H1 (cell line): ENCODE measurements around the gene IGLON5. TPM values are rescaled to one million over a fixed set of nuclear protein-coding genes. Genes with fewer than 3 reads are reported as not detected.

Source experiments
- CTCF ChIA-PET: fragments of 300-600 bp; sonication (Branson Sonifier 250); formaldehyde crosslinking; loops from one replicate; lab custom pipeline; 2021; ENCODE audit not compliant: partially characterized antibody; lab: Charles Lee
- POLR2A ChIA-PET: fragments of 300-600 bp; sonication (Branson Sonifier 250); formaldehyde crosslinking; loops from one replicate; lab custom pipeline; 2021; ENCODE audit warnings: inconsistent platforms; ENCODE audit not compliant: partially characterized antibody; lab: Charles Lee
- DNase-seq, 2 experiments: peaks; one replicate each; pipeline versions ENCODE4 v3.0.0 to v3.0.0-alpha.2; 2010 to 2022; ENCODE audit warnings: low spot score in 2 of 2, low read depth in 1 of 2, mixed read lengths in 1 of 2
- FAIRE-seq: peaks from 2 replicates; lab custom pipeline; 2011; peaks lifted over from hg19 to GRCh38; lab: Jason Lieb, UNC
- H2AFZ ChIP-seq: 2 replicates; pipeline ENCODE4 v1.8.1; 2012; ENCODE audit warnings: low read length, inconsistent platforms
- H2AK5ac ChIP-seq: 2 replicates; pipeline ENCODE4 v1.6.1; 2013; ENCODE audit warnings: low read depth, low read length
- H2BK120ac ChIP-seq: replicated peaks from 2 replicates; pipeline ENCODE3; 2013; ENCODE audit warnings: low read depth, low read length, inconsistent platforms
- H2BK12ac ChIP-seq: 2 replicates; pipeline ENCODE4 v1.6.1; 2013; ENCODE audit warnings: low read depth, low read length
- H2BK15ac ChIP-seq: 2 replicates; pipeline ENCODE4 v1.6.1; 2013; ENCODE audit warnings: low read length
- H2BK20ac ChIP-seq: 2 replicates; pipeline ENCODE4 v1.6.1; 2013; ENCODE audit warnings: low read length
- H2BK5ac ChIP-seq: 2 replicates; pipeline ENCODE4 v1.6.1; 2013; ENCODE audit warnings: low read depth, low read length
- H3K14ac ChIP-seq: 2 replicates; pipeline ENCODE4 v1.6.1; 2013; ENCODE audit warnings: inconsistent platforms; ENCODE audit not compliant: insufficient read length
- H3K18ac ChIP-seq: 2 replicates; pipeline ENCODE4 v1.6.1; 2013; ENCODE audit warnings: low read length; ENCODE audit errors: extremely low read depth
- H3K23ac ChIP-seq: 2 replicates; pipeline ENCODE4 v1.6.1; 2013; ENCODE audit warnings: inconsistent platforms; ENCODE audit not compliant: insufficient read length
- H3K23me2 ChIP-seq: 2 replicates; pipeline ENCODE4 v1.6.1; 2013; ENCODE audit warnings: low read depth, low read length
- H3K27ac ChIP-seq: 2 replicates; pipeline ENCODE4 v1.6.1; 2011; ENCODE audit warnings: low read depth, low read length, inconsistent platforms
- H3K27me3 ChIP-seq, 4 experiments: replicated peaks in 1 of 4; 1 replicate in 1 of 4; 2 replicates in 3 of 4; pipeline versions ENCODE4 v1.6.1 to v1.8.1; 2011 to 2013; ENCODE audit warnings: low read length in 3 of 4, mild to moderate bottlenecking in 3 of 4, inconsistent platforms in 2 of 4, mixed read lengths in 2 of 4, moderate library complexity in 1 of 4; ENCODE audit not compliant: control insufficient read depth in 3 of 4, insufficient read depth in 3 of 4; ENCODE audit errors: extremely low read depth in 1 of 4
- H3K36me3 ChIP-seq, 4 experiments: 2 replicates each; pipeline versions ENCODE4 v1.6.1 to v1.8.1; 2011 to 2013; ENCODE audit warnings: mild to moderate bottlenecking in 4 of 4, low read length in 3 of 4, moderate library complexity in 2 of 4, control low read depth in 1 of 4, inconsistent platforms in 1 of 4; ENCODE audit not compliant: insufficient read depth in 4 of 4, control insufficient read depth in 2 of 4
- H3K4ac ChIP-seq: replicated peaks from 2 replicates; pipeline ENCODE3; 2013; ENCODE audit warnings: low read length, low read depth, mixed read lengths, inconsistent platforms; ENCODE audit not compliant: insufficient read length
- H3K4me1 ChIP-seq, 4 experiments: replicated peaks in 1 of 4; 1 replicate in 1 of 4; 2 replicates in 3 of 4; pipeline versions ENCODE4 v1.6.1 to v1.8.1; 2011 to 2013; ENCODE audit warnings: low read length in 3 of 4, inconsistent platforms in 2 of 4, mixed read lengths in 1 of 4; ENCODE audit not compliant: insufficient read depth in 4 of 4, control insufficient read depth in 3 of 4
- H3K4me2 ChIP-seq, 2 experiments: 2 replicates each; pipeline versions ENCODE4 v1.6.1 to v1.8.1; 2011 to 2013; ENCODE audit warnings: low read depth in 2 of 2, low read length in 2 of 2, control low read depth in 1 of 2, inconsistent platforms in 1 of 2, mild to moderate bottlenecking in 1 of 2; ENCODE audit not compliant: insufficient read depth in 1 of 2
- H3K4me3 ChIP-seq, 4 experiments: fragments of 200-600, 300-600 bp in 1 of 4; sonication (generic), shearing (Covaris generic), sonication (Bioruptor Twin) in 1 of 4; 2 replicates each; pipeline versions ENCODE4 v1.5.1 to v1.8.1; 2011 to 2016; ENCODE audit warnings: low read length in 4 of 4, low read depth in 3 of 4, control low read depth in 2 of 4, inconsistent platforms in 2 of 4, mild to moderate bottlenecking in 2 of 4, mixed read lengths in 1 of 4, moderate library complexity in 1 of 4; ENCODE audit not compliant: insufficient read depth in 2 of 4; ENCODE audit errors: extremely low read depth in 1 of 4
- H3K56ac ChIP-seq: replicated peaks from 2 replicates; pipeline ENCODE3; 2013; ENCODE audit warnings: low read depth, mild to moderate bottlenecking, mixed read lengths, low read length, inconsistent platforms; ENCODE audit not compliant: insufficient read length
- H3K79me1 ChIP-seq: 2 replicates; pipeline ENCODE4 v1.6.1; 2013; ENCODE audit warnings: low read depth, low read length, control low read depth
- H3K79me2 ChIP-seq, 2 experiments: 2 replicates each; pipeline versions ENCODE4 v1.6.1 to v1.8.1; 2012 to 2013; ENCODE audit warnings: low read length in 2 of 2, mild to moderate bottlenecking in 2 of 2, inconsistent platforms in 1 of 2; ENCODE audit not compliant: insufficient read depth in 2 of 2, control insufficient read depth in 1 of 2
- H3K9ac ChIP-seq, 4 experiments: replicated peaks in 1 of 4; 1 replicate in 1 of 4; 2 replicates in 3 of 4; pipeline versions ENCODE4 v1.6.1 to v1.8.1; 2011 to 2013; ENCODE audit warnings: low read depth in 3 of 4, low read length in 3 of 4, control low read depth in 2 of 4, mild to moderate bottlenecking in 2 of 4, moderate library complexity in 2 of 4, inconsistent platforms in 1 of 4; ENCODE audit errors: extremely low read depth in 1 of 4
- H3K9me3 ChIP-seq, 2 experiments: 2 replicates each; pipeline versions ENCODE4 v1.6.1 to v1.8.1; 2012 to 2013; ENCODE audit warnings: mild to moderate bottlenecking in 2 of 2, moderate library complexity in 2 of 2, control low read depth in 1 of 2, inconsistent platforms in 1 of 2, low read depth in 1 of 2, low read length in 1 of 2, mixed read lengths in 1 of 2; ENCODE audit not compliant: insufficient read depth in 2 of 2
- H4K20me1 ChIP-seq, 2 experiments: replicated peaks in 1 of 2; 2 replicates each; pipeline versions ENCODE3 to v1.8.1; 2011 to 2013; ENCODE audit warnings: inconsistent platforms in 2 of 2, low read length in 2 of 2, mild to moderate bottlenecking in 1 of 2; ENCODE audit not compliant: insufficient read depth in 2 of 2, control insufficient read depth in 1 of 2
- H4K5ac ChIP-seq: 2 replicates; pipeline ENCODE4 v1.6.1; 2013; ENCODE audit warnings: low read length, low read depth, mixed read lengths, inconsistent platforms; ENCODE audit not compliant: insufficient read length
- H4K8ac ChIP-seq: 2 replicates; pipeline ENCODE4 v1.8.0; 2013; ENCODE audit warnings: mild to moderate bottlenecking, moderate library complexity, low read length, inconsistent platforms; ENCODE audit not compliant: insufficient read depth; ENCODE audit errors: extremely low read depth
- H4K91ac ChIP-seq: replicated peaks from 2 replicates; pipeline ENCODE3; 2013; ENCODE audit warnings: low read length, mixed read lengths, inconsistent platforms; ENCODE audit not compliant: insufficient read length
- BCL11A ChIP-seq, 2 experiments: IDR thresholded peaks; one replicate each; pipeline ENCODE4 v1.6.1; 2011; ENCODE audit warnings: low read depth in 2 of 2, low read length in 2 of 2, mild to moderate bottlenecking in 2 of 2
- CEBPB ChIP-seq: IDR thresholded peaks from 2 replicates; pipeline ENCODE4 v1.6.1; 2012; ENCODE audit warnings: low read depth, low read length
- CHD1 ChIP-seq: IDR thresholded peaks from 2 replicates; pipeline ENCODE4 v1.6.1; 2012; ENCODE audit warnings: low read depth, low read length, improper control_type of control experiment
- EGR1 ChIP-seq: IDR thresholded peaks from 2 replicates; pipeline ENCODE4 v1.6.1; 2011; ENCODE audit warnings: low read depth, low read length, borderline replicate concordance
- HDAC6 ChIP-seq: IDR thresholded peaks from one replicate; pipeline ENCODE4 v1.7.1; 2012; ENCODE audit warnings: low read depth, mild to moderate bottlenecking, inconsistent platforms, low read length, moderate library complexity
- KDM4A ChIP-seq: IDR thresholded peaks from one replicate; pipeline ENCODE4 v1.7.1; 2012; ENCODE audit warnings: low read depth, mild to moderate bottlenecking, moderate library complexity, low read length, inconsistent platforms; ENCODE audit not compliant: severe bottlenecking
- KDM5A ChIP-seq: fragments of 200-600 bp; IDR thresholded peaks from 2 replicates; pipeline ENCODE4 v1.7.1; 2012; ENCODE audit warnings: mild to moderate bottlenecking, low read length, inconsistent platforms, mixed read lengths
- RAD21 ChIP-seq, 2 experiments: IDR thresholded peaks in 1 of 2; conservative IDR thresholded peaks in 1 of 2; 2 replicates each; pipeline ENCODE4 v1.6.1; 2011; ENCODE audit warnings: low read depth in 2 of 2, low read length in 2 of 2, improper control_type of control experiment in 1 of 2, inconsistent platforms in 1 of 2, mild to moderate bottlenecking in 1 of 2, moderate library complexity in 1 of 2
- SIN3A ChIP-seq, 2 experiments: IDR thresholded peaks in 1 of 2; conservative IDR thresholded peaks in 1 of 2; 2 replicates each; pipeline ENCODE4 v1.6.1; 2011 to 2012; ENCODE audit warnings: low read length in 2 of 2, improper control_type of control experiment in 1 of 2, low read depth in 1 of 2, mild to moderate bottlenecking in 1 of 2
- SP2 ChIP-seq: IDR thresholded peaks from 2 replicates; pipeline ENCODE4 v1.6.1; 2012; ENCODE audit warnings: mild to moderate bottlenecking, low read length, inconsistent platforms
- SRF ChIP-seq: IDR thresholded peaks from 2 replicates; pipeline ENCODE4 v1.6.1; 2011; ENCODE audit warnings: mild to moderate bottlenecking, low read depth, low read length, moderate library complexity
- ZNF274 ChIP-seq: IDR thresholded peaks from 2 replicates; pipeline ENCODE4 v1.7.0; 2012; ENCODE audit warnings: low read length, borderline replicate concordance; ENCODE audit errors: extremely low read depth
- WGBS, 2 experiments: shearing (Covaris generic) in 1 of 2; methylation state at CpG; one replicate each; pipeline versions ENCODE4 v1.1.6 to v1.1.7; 2013 to 2015; ENCODE audit warnings: low lambda C conversion rate in 2 of 2, mixed read lengths in 2 of 2, inconsistent platforms in 1 of 2, low coverage in 1 of 2, missing lambda C conversion rate in 1 of 2; ENCODE audit not compliant: insufficient replicate concordance in 2 of 2, insufficient coverage in 1 of 2, insufficient read length in 1 of 2; ENCODE audit errors: extremely low coverage in 1 of 2, missing lambda C conversion rate in 1 of 2; 5-methylcytosine and 5-hydroxymethylcytosine counted together
- polyA plus RNA-seq, 7 experiments: library from polyadenylated mRNA; depleted of rRNA in 3 of 7; stranded (reverse) in 5 of 7; unstranded in 2 of 7; fragments of >200 nt in 5 of 7; fragments of 200-250 nt in 2 of 7; gene quantifications; 1 replicate in 5 of 7; 2 replicates in 1 of 7; 4 replicates in 1 of 7; pipeline versions ENCODE4 v1.2.1 to v1.2.3, GENCODE V29; 2011 to 2013; ENCODE audit warnings: missing spikeins in 2 of 7, mixed read lengths in 2 of 7
- total RNA-seq: library from RNA; stranded (reverse); fragmentation: NEBNext Ultra II Directional; extraction: Animal tissue kit (Norgen Biotek cat#: 25700); gene quantifications from 2 replicates; pipeline ENCODE4 v1.2.1, GENCODE V29; 2021

IGLON5 gene
- total and polyA plus RNA-seq, 2 of the 8 experiments (the other 6 are each of a cell fraction or from before 2014, with no cell fraction given) = 31.8 to 34.6 TPM

DNA sequence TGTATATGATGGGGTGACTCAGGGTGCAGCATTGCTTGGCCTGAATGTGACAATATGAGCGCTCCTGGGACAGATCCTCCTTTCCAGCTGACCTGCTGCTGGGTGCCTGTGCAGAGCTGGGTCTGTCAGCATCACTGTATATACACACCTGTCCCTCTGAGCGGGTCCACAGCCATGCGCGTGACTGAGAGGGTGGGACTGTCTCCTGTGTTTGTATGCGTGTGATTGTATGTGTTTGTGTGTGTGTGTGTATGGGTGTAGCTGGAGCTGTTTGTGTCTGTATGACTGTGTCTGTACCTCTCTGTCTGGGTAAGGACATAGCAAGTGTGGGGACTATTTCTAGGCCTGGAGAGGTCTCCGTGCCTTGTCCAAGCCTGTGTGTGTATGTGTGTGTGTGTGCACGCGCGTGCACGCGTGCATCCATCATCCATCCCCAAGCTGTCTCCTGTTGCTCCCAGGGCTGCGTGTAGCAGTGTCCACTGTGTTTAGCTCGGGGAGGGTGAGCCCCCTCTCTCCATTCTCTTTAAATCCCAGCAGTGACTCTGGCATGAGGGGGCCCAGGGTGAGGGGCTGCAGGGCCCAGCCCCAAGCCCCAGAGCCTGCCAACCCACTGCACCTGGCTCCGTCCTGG lies 8.3 kb downstream of the IGLON5 start:
- CTCF ChIA-PET = interaction anchor here (0.9 to 1.2 kb wide), 4 partner anchors 18 to 342 kb away, joined by 3 to 4 read pairs (median 3); partner anchors contain the start of gene SIGLEC10
- 92% methylated on average over 9 of the region's 14 CpGs; no CpG with 5 or more reads in 1 of the 2 experiments for WGBS, 2 experiments
- no peak for FAIRE-seq
- no peak for TF ChIP-seq SIN3A (conservative IDR thresholded peaks at IDR 0.05 in 1 of 2, IDR thresholded peaks at IDR 0.05 in 1 of 2; ENCODE audit: low read depth in 1 of 2, low read length in 2 of 2)
- TF ChIP-seq SRF = no peak
- no peak for TF ChIP-seq KDM4A
- TF ChIP-seq KDM5A = no peak
- TF ChIP-seq SP2 = no peak
- TF ChIP-seq CEBPB = no peak
- TF ChIP-seq BCL11A (IDR thresholded peaks at IDR 0.05; ENCODE audit: low read depth in 2 of 2, low read length in 2 of 2) = no peak
- TF ChIP-seq CHD1 = no peak
- no peak for TF ChIP-seq ZNF274
- no peak for TF ChIP-seq HDAC6
- no peak for TF ChIP-seq EGR1
- TF ChIP-seq RAD21 (IDR thresholded peaks at IDR 0.05 in 1 of 2, conservative IDR thresholded peaks at IDR 0.05 in 1 of 2; ENCODE audit: low read depth in 2 of 2, low read length in 2 of 2) = no peak

More for the DNA sequence above, 8.3 kb downstream of the IGLON5 start:
- Histone ChIP-seq H3K23me2 (peaks cover 8% of the 10 kb centered on the region; the same call in 1 of the 2 replicates), H4K8ac (no peak overlapping the region; the same call in 1 of the 2 replicates), H3K9me3 (no peaks in the 10 kb centered on the region), H3K4me2 (no peak overlapping the region; a peak in 1 of 4 replicates), H3K56ac (no peak overlapping the region), H3K9ac (no peak overlapping the region), H2BK120ac (no peak overlapping the region), H3K27me3 (peaks cover 0 to 2% (median 0%) of the 10 kb centered on the region in 4 experiments; a peak in 1 of 7 replicates), H3K36me3 (peaks cover 0 to 3% (median 0%) of the 10 kb centered on the region in 4 experiments; a peak in 1 of 8 replicates), H2BK5ac (no peak overlapping the region), H2BK12ac (0 out of 2 replicates have a peak overlapping the region, but pooled peaks have one; percentile 68), H3K27ac (no peak overlapping the region), H2BK15ac (no peak overlapping the region), H3K79me2 (no peaks in the 10 kb centered on the region), H2BK20ac (no peak overlapping the region), H2AFZ (no peak overlapping the region), H3K18ac (no peak overlapping the region), H3K14ac (no peak overlapping the region), H3K4me3 (no peak overlapping the region), H4K5ac (no peak overlapping the region), H3K79me1 (peaks cover 14% of the 10 kb centered on the region), H4K91ac (no peak overlapping the region), H4K20me1 (peaks cover 4 to 26% of the 10 kb centered on the region in 2 experiments), H2AK5ac (0 out of 2 replicates have a peak overlapping the region, but pooled peaks have one; percentile 13), H3K4ac (no peak overlapping the region), H3K23ac (no peak overlapping the region), H3K4me1 (peaks cover 0 to 4% (median 2%) of the 10 kb centered on the region in 4 experiments; a peak in 3 of 7 replicates)
- no peak for DNase-seq
- POLR2A ChIA-PET = interaction anchor here (1.0 to 2.4 kb wide), 4 partner anchors 11 to 74 kb away, joined by 3 to 6 read pairs (median 4); no protein-coding TSS in a partner anchor
